Body of pancreas (tissue), 4 donors: Measurements from ENCODE around the gene APBA1. TPM values are rescaled to one million over a fixed set of nuclear protein-coding genes. Genes with fewer than 3 reads are reported as not detected.

Experiments used
- ATAC-seq: fragments of 150-250 bp; one replicate; pipeline ENCODE4 v1.9.1; 2016
- DNase-seq, 4 donors: peaks; one replicate each; pipeline ENCODE4 v3.0.0-alpha.2; 2019
- H3K27ac ChIP-seq, 4 donors: fragments of 200-600 bp; sonication (generic); 1 replicate in 3 of 4; 2 replicates in 1 of 4; pipeline versions ENCODE4 v1.5.1 to v1.6.1; 2016 to 2019; ENCODE audit warnings: mild to moderate bottlenecking in 1 of 4, mixed read lengths in 1 of 4, moderate library complexity in 1 of 4
- H3K27me3 ChIP-seq, 2 donors: fragments of 200-600 bp; sonication (generic); one replicate each; pipeline ENCODE4 v1.6.0; 2016; ENCODE audit warnings: mild to moderate bottlenecking in 1 of 2
- H3K36me3 ChIP-seq, 2 donors: fragments of 200-600 bp; sonication (generic); replicated peaks in 1 of 2; 2 replicates each; pipeline ENCODE4 v1.5.1; 2016; ENCODE audit warnings: low read depth in 2 of 2; ENCODE audit not compliant: insufficient read depth in 1 of 2
- H3K4me1 ChIP-seq: fragments of 200-600 bp; sonication (generic); one replicate; pipeline ENCODE4 v1.6.0; 2016
- H3K4me3 ChIP-seq, 2 donors: fragments of 200-600 bp; sonication (generic); 1 replicate in 1 of 2; 2 replicates in 1 of 2; pipeline ENCODE4 v1.5.1; 2016 to 2019
- H3K9me3 ChIP-seq, 3 donors: fragments of 200-600 bp; sonication (generic); 1 replicate in 2 of 3; 2 replicates in 1 of 3; pipeline ENCODE4 v1.5.1; 2016
- CTCF ChIP-seq, 7 experiments: fragments of 450-650 bp in 4 of 7; fragments of 200-600 bp in 3 of 7; sonication (generic) in 3 of 7; IDR thresholded peaks; one replicate each; pipeline ENCODE4 v1.5.1; 2016 to 2019; ENCODE audit warnings: antibody characterized with exemption in 7 of 7
- POLR2A ChIP-seq, 3 donors: fragments of 450-650 bp; IDR thresholded peaks; one replicate each; pipeline ENCODE4 v1.6.1; 2016; ENCODE audit warnings: antibody characterized with exemption in 3 of 3, mild to moderate bottlenecking in 2 of 3
- WGBS, 2 donors: methylation state at CpG; one replicate each; pipeline ENCODE4 v1.1.5; 2017; 5-methylcytosine and 5-hydroxymethylcytosine counted together
- intact Hi-C: fragments of 100-400 bp; cut with DNase I; formaldehyde crosslinking; loops from one replicate; pipeline ENCODE4 v1.15.1; 2023
- total RNA-seq, 2 donors: library from RNA; depleted of rRNA; stranded (reverse); fragments of >200 nt; gene quantifications; one replicate each; pipeline ENCODE4 v1.1.0, GENCODE V29; 2016

Gene APBA1
- total RNA-seq, 2 donors from 2014 or later: 3.3 to 3.6 TPM

- Histone ChIP-seq H3K4me1 (peaks cover 11% of the 10 kb centered on the region), H3K4me3 (no peak overlapping the region), H3K27ac (no peak overlapping the region), H3K36me3 (no peaks in the 10 kb centered on the region), H3K9me3 (no peaks in the 10 kb centered on the region), H3K27me3 (no peaks in the 10 kb centered on the region)
- no peak for ATAC-seq
- DNase-seq: no peak
- WGBS, 2 donors: 86 to 94% methylated on average over 1 of the region's 1 CpG
- TF ChIP-seq CTCF (IDR thresholded peaks at IDR 0.05) (no peak), POLR2A (IDR thresholded peaks at IDR 0.05) (no peak)
- intact Hi-C loops: no loop called here
Measured at GRCh38 chr9:69577123-69577522, 95.0 kb downstream of the APBA1 start.

- Histone ChIP-seq H3K27me3 (no peaks in the 10 kb centered on the region), H3K27ac (no peak overlapping the region), H3K4me3 (no peak overlapping the region), H3K4me1 (no peaks in the 10 kb centered on the region), H3K9me3 (no peaks in the 10 kb centered on the region), H3K36me3 (no peaks in the 10 kb centered on the region)
- DNase-seq: no peak
- WGBS, 2 donors: 91 to 93% methylated on average over 4 of the region's 4 CpGs
- ATAC-seq: no peak
- TF ChIP-seq CTCF (IDR thresholded peaks at IDR 0.05): no peak
- no peak for TF ChIP-seq POLR2A (IDR thresholded peaks at IDR 0.05)
- intact Hi-C loops: no loop called here
Measured at GRCh38 chr9:69574057-69574456, 98.1 kb downstream of the APBA1 start.

GRCh38 chr9:69573651-69574050, 98.5 kb downstream of the APBA1 start:
- Histone ChIP-seq H3K27ac (no peak overlapping the region), H3K9me3 (no peaks in the 10 kb centered on the region), H3K36me3 (no peaks in the 10 kb centered on the region), H3K27me3 (no peaks in the 10 kb centered on the region), H3K4me1 (no peaks in the 10 kb centered on the region), H3K4me3 (no peak overlapping the region)
- TF ChIP-seq CTCF (IDR thresholded peaks at IDR 0.05) (no peak), POLR2A (IDR thresholded peaks at IDR 0.05) (no peak)
- DNase-seq: no peak
- 83 to 88% methylated on average over 4 of the region's 4 CpGs for WGBS, 2 donors
- intact Hi-C loops: no loop called here
- no peak for ATAC-seq

- Histone ChIP-seq H3K9me3 (no peaks in the 10 kb centered on the region), H3K27me3 (no peaks in the 10 kb centered on the region), H3K4me1 (no peaks in the 10 kb centered on the region), H3K36me3 (no peaks in the 10 kb centered on the region), H3K27ac (no peak overlapping the region), H3K4me3 (no peak overlapping the region)
- intact Hi-C loops: no loop called here
- no peak for ATAC-seq
- no peak for DNase-seq
- TF ChIP-seq POLR2A (IDR thresholded peaks at IDR 0.05): no peak
- no peak for TF ChIP-seq CTCF (IDR thresholded peaks at IDR 0.05)
Measured at GRCh38 chr9:69572611-69573010, 99.6 kb downstream of the APBA1 start.

- no peak for TF ChIP-seq POLR2A (IDR thresholded peaks at IDR 0.05)
- no peak for TF ChIP-seq CTCF (IDR thresholded peaks at IDR 0.05)
- ATAC-seq (no peak), DNase-seq (no peak)
- H3K4me1 ChIP-seq: no peaks in the 10 kb centered on the region
- H3K4me3 ChIP-seq: no peak overlapping the region
- intact Hi-C loops: no loop called here
- no peaks in the 10 kb centered on the region for H3K36me3 ChIP-seq
- no peaks in the 10 kb centered on the region for H3K9me3 ChIP-seq
- 85 to 92% methylated on average over 2 of the region's 2 CpGs for WGBS, 2 donors
- H3K27ac ChIP-seq: no peak overlapping the region
- H3K27me3 ChIP-seq: no peaks in the 10 kb centered on the region
Measured at GRCh38 chr9:69571032-69571431, 101.1 kb downstream of the APBA1 start.
